ENCODE results near the gene MMP23B.

DNA sequence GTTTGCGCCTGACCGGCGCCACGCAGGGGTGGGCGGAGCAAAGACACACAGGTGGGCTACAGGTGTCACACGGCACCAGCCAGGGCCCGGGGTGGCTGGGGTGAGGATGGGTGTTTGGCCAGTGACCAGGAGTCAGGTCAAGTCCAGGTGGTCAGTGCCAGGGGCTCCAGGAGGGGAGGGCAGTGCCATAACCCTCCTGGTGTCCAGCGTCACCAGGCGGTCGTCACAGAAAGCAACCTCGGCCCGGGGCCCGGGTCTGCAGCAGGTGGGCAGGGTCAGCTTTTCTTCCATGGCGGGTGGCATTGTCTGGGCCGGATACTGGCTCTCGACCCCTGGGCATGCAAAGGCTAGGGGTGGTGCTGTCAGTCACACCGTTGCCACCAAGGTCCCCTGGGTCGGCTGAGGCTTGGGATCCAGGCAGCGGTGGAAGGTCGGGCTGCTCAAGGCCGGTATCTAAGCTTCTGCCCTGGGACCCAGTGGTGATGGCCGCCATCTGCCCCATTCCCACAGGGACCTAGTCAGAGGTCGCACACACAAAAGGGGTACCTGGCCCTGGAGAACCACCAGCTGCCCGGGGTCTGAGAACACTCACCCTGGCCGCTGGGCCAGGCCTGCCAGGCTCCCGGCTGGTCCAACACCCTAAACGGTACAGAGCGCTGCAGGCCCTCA is 33.8 kb upstream of the MMP23B start:
- TF ChIP-seq, protein P1, sequence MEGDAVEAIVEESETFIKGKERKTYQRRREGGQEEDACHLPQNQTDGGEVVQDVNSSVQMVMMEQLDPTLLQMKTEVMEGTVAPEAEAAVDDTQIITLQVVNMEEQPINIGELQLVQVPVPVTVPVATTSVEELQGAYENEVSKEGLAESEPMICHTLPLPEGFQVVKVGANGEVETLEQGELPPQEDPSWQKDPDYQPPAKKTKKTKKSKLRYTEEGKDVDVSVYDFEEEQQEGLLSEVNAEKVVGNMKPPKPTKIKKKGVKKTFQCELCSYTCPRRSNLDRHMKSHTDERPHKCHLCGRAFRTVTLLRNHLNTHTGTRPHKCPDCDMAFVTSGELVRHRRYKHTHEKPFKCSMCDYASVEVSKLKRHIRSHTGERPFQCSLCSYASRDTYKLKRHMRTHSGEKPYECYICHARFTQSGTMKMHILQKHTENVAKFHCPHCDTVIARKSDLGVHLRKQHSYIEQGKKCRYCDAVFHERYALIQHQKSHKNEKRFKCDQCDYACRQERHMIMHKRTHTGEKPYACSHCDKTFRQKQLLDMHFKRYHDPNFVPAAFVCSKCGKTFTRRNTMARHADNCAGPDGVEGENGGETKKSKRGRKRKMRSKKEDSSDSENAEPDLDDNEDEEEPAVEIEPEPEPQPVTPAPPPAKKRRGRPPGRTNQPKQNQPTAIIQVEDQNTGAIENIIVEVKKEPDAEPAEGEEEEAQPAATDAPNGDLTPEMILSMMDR (IDR thresholded peaks at IDR 0.05), result no peak
- TF ChIP-seq POLR2A (IDR thresholded peaks at IDR 0.05) (no peak), POLR2AphosphoS5 (IDR thresholded peaks at IDR 0.05) (no peak), EP300 (IDR thresholded peaks at IDR 0.05) (no peak)

Measured in stomach (tissue), 4 donors.